Hypothalamus (tissue), 51 donors: Measurements from ENCODE around the gene MRTFA.
"Not testable (repeated sequence)": the region's sequence is repeated elsewhere in the genome, so short reads cannot be mapped to it uniquely, and the experiment has no call there.

ENCODE experiments used
- DNase-seq, 51 donors: peaks; one replicate each; lab custom pipeline; 2025; lab: John Stamatoyannopoulos, UW

Gene MRTFA

DNA sequence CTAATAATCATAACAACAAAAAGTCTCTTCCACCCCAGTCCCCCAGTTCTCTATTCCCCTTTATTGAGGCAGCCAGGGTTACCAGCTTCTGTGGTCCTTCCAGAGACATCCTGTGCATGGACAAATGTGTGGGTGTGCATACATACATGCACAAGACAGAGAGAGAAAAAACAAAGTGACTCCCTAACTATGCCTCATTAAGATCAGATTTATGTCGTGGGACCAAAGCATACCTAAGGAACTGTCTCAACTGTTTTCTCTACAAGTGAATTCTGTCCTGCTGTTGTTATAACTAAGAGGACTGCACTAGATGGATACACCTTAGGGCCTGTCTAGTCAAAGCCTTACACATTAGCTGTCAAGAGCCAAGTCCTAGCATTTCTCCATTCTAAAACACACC, 106.7 kb downstream of the MRTFA start:
- no peak for DNase-seq

GRCh38 chr22:40526960-40527359, 109.6 kb downstream of the MRTFA start:
- no peak for DNase-seq

DNA sequence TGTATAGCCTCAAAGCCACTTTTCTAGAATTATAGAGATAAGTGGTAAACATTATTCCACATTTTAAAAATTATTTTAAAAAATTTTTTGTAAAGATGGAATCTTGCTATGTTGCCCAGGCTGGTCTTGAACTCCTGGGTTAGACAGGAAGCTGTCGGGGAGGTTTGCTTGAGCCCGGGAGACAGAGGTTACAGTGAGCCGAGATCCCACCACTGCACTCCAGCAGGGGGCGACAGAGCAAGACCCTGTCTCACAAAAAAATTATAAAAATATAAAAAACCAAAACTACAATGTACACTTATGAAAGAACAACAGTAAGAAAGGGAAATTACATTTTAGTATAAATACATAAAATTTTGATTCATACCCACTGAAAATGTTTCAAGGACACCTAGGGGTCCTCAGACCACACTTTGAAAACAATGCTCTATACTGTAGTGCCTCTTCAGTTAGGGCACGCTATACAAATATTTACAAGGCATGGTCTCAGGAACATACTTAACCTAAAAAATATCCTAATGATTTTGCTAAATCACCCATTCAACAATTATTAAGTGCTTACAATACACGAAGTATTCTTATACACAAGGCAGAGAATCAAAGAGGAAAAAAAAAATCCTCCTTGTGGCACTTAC, 111.2 kb downstream of the MRTFA start:
- DNase-seq: peak in 12 of 51 donors; percentile 2 to 45 (median 12)

- DNase-seq: no peak
Observed at GRCh38 chr22:40524392-40525249, 111.9 kb downstream of the MRTFA start.

GRCh38 chr22:40522141-40522540, 114.4 kb downstream of the MRTFA start:
- DNase-seq: no peak

DNA sequence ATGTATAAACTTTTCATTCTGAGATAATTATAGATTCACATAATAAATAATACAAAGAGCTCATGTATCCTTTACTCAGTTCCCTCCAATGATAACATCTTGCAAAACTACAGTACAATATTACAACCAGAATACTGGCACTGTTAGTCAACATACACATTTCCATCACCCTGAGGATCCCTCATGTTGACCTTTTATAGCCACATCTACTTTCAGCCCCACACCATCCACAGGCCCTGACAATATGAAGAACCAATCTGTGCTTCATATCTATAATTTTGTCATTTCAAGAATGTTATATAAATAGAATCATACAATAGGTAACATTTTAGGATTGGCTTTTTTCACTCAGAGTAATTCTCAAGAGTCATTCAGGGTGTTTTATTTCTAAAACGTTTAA, 115.5 kb downstream of the MRTFA start:
- DNase-seq: no peak

DNA sequence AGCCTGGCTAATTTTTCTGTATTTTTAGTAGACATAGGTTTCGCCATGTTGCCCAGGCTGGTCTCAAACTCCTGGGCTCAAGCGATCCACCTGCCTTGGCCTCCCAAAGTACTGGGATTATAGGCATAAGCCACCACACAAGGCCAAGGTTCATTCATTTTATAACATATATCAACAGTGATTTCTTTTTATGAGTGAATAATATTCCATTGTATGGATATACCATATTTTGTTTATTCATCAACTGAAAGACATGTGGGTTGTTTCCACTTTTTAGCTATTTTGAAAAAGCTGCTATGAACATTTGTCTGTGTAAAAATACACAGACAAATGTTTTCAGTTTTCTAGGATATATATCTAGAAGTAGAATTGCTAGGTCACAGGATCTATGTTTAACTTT, 116.0 kb downstream of the MRTFA start:
- no peak for DNase-seq

- no peak for DNase-seq
Observed at GRCh38 chr22:40519948-40520331, 116.6 kb downstream of the MRTFA start.

- no peak for DNase-seq
Observed at GRCh38 chr22:40519284-40519947, 117.1 kb downstream of the MRTFA start.

GRCh38 chr22:40518840-40519239, 117.7 kb downstream of the MRTFA start:
- no peak for DNase-seq

DNA sequence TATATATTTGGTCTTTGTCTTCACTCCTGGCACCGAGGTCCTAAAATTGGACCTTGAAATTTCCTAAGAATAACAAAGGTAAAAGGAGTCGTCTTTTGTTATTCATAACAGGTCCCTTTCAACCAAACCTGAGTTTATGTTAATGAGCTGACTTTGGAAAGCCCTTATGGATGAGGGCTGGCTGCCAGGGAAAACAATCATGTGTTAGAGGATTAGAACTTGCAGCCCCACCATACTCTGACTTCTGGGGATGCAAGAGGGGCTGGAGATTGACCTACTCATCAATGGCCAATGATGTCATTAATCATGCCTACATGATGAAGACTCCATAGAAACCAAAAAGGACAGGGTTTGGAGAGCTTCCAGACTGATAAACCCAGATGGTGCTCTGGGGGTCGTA, 118.9 kb downstream of the MRTFA start:
- DNase-seq: no peak

DNA sequence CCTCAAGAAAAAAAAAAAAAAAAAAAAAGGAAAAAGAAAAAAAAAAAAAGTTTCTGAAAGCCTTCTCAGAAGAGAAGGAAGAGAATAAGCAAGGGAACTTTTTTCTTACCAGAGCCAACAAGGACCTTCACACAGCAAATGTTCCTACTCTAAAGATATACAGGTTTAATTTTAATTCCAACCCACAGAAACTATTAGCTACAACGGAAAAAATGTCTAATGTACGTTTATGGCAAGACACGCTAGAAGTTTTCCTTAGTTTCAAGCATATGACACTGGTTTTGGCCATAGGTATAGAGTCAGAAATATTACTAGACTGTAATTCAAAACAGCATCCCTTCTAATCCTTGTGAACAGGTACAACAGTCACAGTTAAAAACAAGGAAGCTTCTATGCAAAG, 120.1 kb downstream of the MRTFA start:
- DNase-seq: no peak

- no peak for DNase-seq
Observed at GRCh38 chr22:40512426-40513136, 123.9 kb downstream of the MRTFA start.

- DNase-seq: peak in 8 of 51 donors; percentile 2 to 34 (median 12)
Observed at GRCh38 chr22:40511604-40512003, 124.9 kb downstream of the MRTFA start.

DNA sequence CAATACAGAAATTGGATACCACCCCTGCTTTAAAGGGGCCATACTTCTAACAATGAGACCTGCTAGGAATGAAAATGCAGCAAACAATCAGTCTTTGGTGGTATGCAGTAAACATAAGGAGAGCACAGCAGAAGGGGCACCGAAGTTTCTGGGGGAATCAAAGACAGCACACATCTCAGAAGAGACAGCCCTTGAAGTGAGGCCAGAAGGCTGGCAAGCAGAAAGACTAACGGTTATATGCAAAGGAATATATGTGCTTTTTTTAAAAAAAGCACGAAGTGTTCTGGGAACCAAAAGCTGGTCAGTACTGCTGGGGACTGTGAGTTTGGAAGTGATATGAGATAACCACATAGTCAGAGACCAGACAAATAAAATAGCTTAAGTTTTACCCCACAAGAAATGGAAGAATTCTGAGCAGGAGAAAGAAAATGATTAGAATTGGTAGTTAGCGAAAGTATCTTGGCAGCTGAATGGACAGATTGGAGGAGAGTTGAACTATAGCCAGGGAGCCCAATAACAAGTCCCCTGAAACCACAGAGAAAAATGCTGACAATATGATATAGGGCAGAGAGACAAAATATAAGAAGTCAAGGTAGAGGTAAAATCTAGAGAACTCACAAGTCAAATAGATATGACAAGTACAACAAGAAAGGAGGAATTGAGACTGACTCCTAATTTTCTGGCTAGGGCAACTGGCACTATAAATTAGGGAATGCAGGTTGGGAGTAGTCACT, 125.7 kb downstream of the MRTFA start:
- no peak for DNase-seq

DNA sequence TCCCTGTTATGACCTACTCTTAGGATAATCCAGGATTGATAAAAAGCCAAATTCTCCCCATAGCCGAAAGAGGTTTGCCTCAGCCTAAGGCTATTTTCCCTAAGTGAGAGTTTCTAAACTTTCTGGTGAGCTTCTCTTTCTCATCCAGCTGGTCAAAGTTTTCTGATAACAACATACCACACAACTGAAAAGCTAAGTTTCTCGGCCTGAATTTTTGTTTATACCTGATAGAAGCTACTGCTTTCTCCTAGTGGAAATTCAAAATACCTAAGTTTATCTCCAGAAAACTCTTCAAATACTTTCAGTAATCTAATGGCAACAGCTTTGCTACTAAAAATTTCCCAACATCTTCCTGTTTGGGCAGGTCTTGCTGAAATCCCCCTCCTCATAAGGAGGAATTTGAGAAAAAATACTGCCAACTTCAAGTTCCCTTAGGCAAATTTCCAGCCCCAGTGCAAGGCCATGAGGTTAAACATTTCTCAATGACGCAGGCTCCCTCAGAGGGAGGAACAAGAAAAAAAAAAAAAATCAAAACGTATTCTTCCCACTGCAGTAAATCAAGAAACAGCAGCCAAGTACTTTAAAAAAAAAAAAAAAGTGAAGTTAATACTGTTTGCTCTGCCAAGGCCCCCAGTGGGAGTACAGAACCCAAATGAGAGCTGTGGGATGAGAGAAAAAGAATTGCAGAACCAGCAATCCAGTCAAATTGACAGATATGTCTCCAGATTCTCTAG, 127.0 kb downstream of the MRTFA start:
- DNase-seq: peak in 7 of 51 donors; percentile 2 to 43 (median 12)

- DNase-seq: not testable (repeated sequence)
Observed at GRCh38 chr22:40508046-40508445, 128.5 kb downstream of the MRTFA start.

- DNase-seq: no peak
Observed at GRCh38 chr22:40507491-40507890, 129.0 kb downstream of the MRTFA start.

GRCh38 chr22:40506762-40507161, 129.8 kb downstream of the MRTFA start:
- DNase-seq: no peak
